HepG2 (cell line): ENCODE measurements around the gene STOML3. TPM values are rescaled to one million over a fixed set of nuclear protein-coding genes. Genes with fewer than 3 reads are reported as not detected.

ENCODE experiments used
- ATAC-seq: fragments of 200-7000 bp; cut with Tn5 transposase; 3 replicates; pipeline ENCODE4 v1.9.1; 2020; ENCODE audit warnings: mild to moderate bottlenecking, moderate library complexity
- BruUV-seq: library from RNA; stranded (reverse); fragments of 400-500 nt; replicated peaks from 2 replicates; lab custom pipeline; 2021; lab: Mats Ljungman, UMichigan
- CTCF ChIA-PET: fragments of 300-600 bp; formaldehyde crosslinking; extraction: SDS; loops from one replicate; lab custom pipeline; 2021; ENCODE audit warnings: low total read pairs, inconsistent platforms, low intra/inter-chr PET ratio; lab: Yijun Ruan, JAX
- POLR2A ChIA-PET: fragments of 350-600 bp; sonication (Branson Sonifier 250); formaldehyde crosslinking; loops from one replicate; lab custom pipeline; 2020; ENCODE audit warnings: antibody characterized with exemption, inconsistent platforms; lab: Yijun Ruan, JAX
- DNase-seq: peaks from one replicate; pipeline ENCODE4 v3.0.0-alpha.2; 2015; ENCODE audit warnings: low spot score
- FAIRE-seq: peaks from 3 replicates; lab custom pipeline; 2011; peaks lifted over from hg19 to GRCh38; lab: Jason Lieb, UNC
- H2AFZ ChIP-seq: one replicate; pipeline ENCODE4 v1.6.1; 2011; ENCODE audit warnings: low read length, inconsistent platforms
- H3K27ac ChIP-seq: fragments of 300-600 bp; 3 replicates; pipeline ENCODE4 v1.8.0; 2011; ENCODE audit warnings: mixed run types, mild to moderate bottlenecking, mixed read lengths, low read length, inconsistent platforms; ENCODE audit not compliant: insufficient read depth; ENCODE audit errors: extremely low read length
- H3K27me3 ChIP-seq, 2 experiments: fragments of 200-600 bp in 1 of 2; 2 replicates in 1 of 2; 3 replicates in 1 of 2; pipeline versions ENCODE4 v1.6.0 to v1.8.0; 2011; ENCODE audit warnings: low read length in 2 of 2, mild to moderate bottlenecking in 2 of 2, moderate library complexity in 2 of 2, inconsistent platforms in 1 of 2; ENCODE audit not compliant: insufficient read depth in 2 of 2, control insufficient read depth in 1 of 2
- H3K36me3 ChIP-seq, 2 experiments: fragments of 200-600 bp in 1 of 2; replicated peaks in 1 of 2; 2 replicates in 1 of 2; 3 replicates in 1 of 2; pipeline versions ENCODE4 v1.5.1 to v1.8.0; 2011; ENCODE audit warnings: low read length in 2 of 2, inconsistent platforms in 1 of 2; ENCODE audit not compliant: insufficient read depth in 2 of 2, control insufficient read depth in 1 of 2
- H3K4me1 ChIP-seq: 2 replicates; pipeline ENCODE4 v1.5.1; 2012; ENCODE audit warnings: low read length, inconsistent platforms; ENCODE audit not compliant: insufficient read depth
- H3K4me2 ChIP-seq: 2 replicates; pipeline ENCODE4 v1.6.0; 2011; ENCODE audit warnings: low read depth, low read length, inconsistent platforms
- H3K4me3 ChIP-seq, 3 experiments: fragments of 200-600 bp in 1 of 3; sonication (generic), shearing (Covaris generic) in 1 of 3; replicated peaks in 1 of 3; 2 replicates each; pipeline ENCODE4 v1.5.1; 2011 to 2016; ENCODE audit warnings: low read length in 3 of 3, inconsistent platforms in 2 of 3, low read depth in 2 of 3, mild to moderate bottlenecking in 2 of 3, control low read depth in 1 of 3, mixed read lengths in 1 of 3; ENCODE audit not compliant: insufficient read depth in 1 of 3
- H3K79me2 ChIP-seq: one replicate; pipeline ENCODE4 v1.6.1; 2011; ENCODE audit warnings: low read length, inconsistent platforms; ENCODE audit not compliant: insufficient read depth
- H3K9ac ChIP-seq: 2 replicates; pipeline ENCODE4 v1.6.0; 2011; ENCODE audit warnings: mild to moderate bottlenecking, low read depth, low read length, inconsistent platforms; ENCODE audit not compliant: insufficient read depth
- H3K9me3 ChIP-seq: 2 replicates; pipeline ENCODE4 v1.5.1; 2012; ENCODE audit warnings: mild to moderate bottlenecking, low read length
- H4K20me1 ChIP-seq: 2 replicates; pipeline ENCODE4 v1.6.0; 2011; ENCODE audit warnings: inconsistent platforms, mild to moderate bottlenecking, low read length, moderate library complexity; ENCODE audit not compliant: insufficient read depth
- IRX3 ChIP-seq: sonication (generic); formaldehyde crosslinking; IDR thresholded peaks from 2 replicates; pipeline ENCODE4 v1.8.1; 2023; ENCODE audit warnings: mild to moderate bottlenecking, low read depth, missing genetic modification reagents, borderline replicate concordance
- KIAA2018 ChIP-seq: sonication (generic); formaldehyde crosslinking; IDR thresholded peaks from 2 replicates; pipeline ENCODE4 v1.5.0; 2020; ENCODE audit warnings: mild to moderate bottlenecking, missing genetic modification reagents, borderline replicate concordance
- NBN ChIP-seq: fragments of 450-650 bp; conservative IDR thresholded peaks from 2 replicates; pipeline ENCODE4 v1.6.1; 2017
- PATZ1 ChIP-seq: sonication (generic); formaldehyde crosslinking; IDR thresholded peaks from 2 replicates; pipeline ENCODE4 v1.4.0; 2020; ENCODE audit warnings: missing genetic modification reagents
- RAD51 ChIP-seq: fragments of 450-650 bp; IDR thresholded peaks from 2 replicates; pipeline ENCODE4 v1.6.1; 2016; ENCODE audit warnings: borderline replicate concordance
- SNAI1 ChIP-seq: sonication (generic); formaldehyde crosslinking; IDR thresholded peaks from 2 replicates; pipeline ENCODE4 v1.5.0; 2020; ENCODE audit warnings: mild to moderate bottlenecking, missing genetic modification reagents, borderline replicate concordance
- ZFP36 ChIP-seq: fragments of 150-350 bp; IDR thresholded peaks from 2 replicates; pipeline ENCODE4 v1.6.1; 2018; ENCODE audit warnings: borderline replicate concordance, low read length, low read depth; ENCODE audit not compliant: partially characterized antibody
- ZNF138 ChIP-seq: sonication (generic); formaldehyde crosslinking; IDR thresholded peaks from 2 replicates; pipeline ENCODE4 v1.5.0; 2020; ENCODE audit warnings: mild to moderate bottlenecking, low read depth, missing genetic modification reagents
- ZNF414 ChIP-seq: sonication (generic); formaldehyde crosslinking; IDR thresholded peaks from 2 replicates; pipeline ENCODE4 v1.5.0; 2020; ENCODE audit warnings: missing genetic modification reagents
- ZNF558 ChIP-seq: sonication (generic); formaldehyde crosslinking; IDR thresholded peaks from 2 replicates; pipeline ENCODE4 v1.9.0; 2022; ENCODE audit warnings: mild to moderate bottlenecking, missing genetic modification reagents, borderline replicate concordance
- ZNF576 ChIP-seq: sonication (generic); formaldehyde crosslinking; IDR thresholded peaks from 2 replicates; pipeline ENCODE4 v1.4.0; 2020; ENCODE audit warnings: mild to moderate bottlenecking, missing genetic modification reagents
- ZNF614 ChIP-seq: IDR thresholded peaks from 2 replicates; pipeline ENCODE4 v1.6.1; 2018; ENCODE audit warnings: missing biosample characterization, missing genetic modification reagents, inconsistent platforms, borderline replicate concordance
- whole genome bisulfite sequencing: methylation state at CpG from one replicate; pipeline ENCODE4 v1.1.6; 2017; ENCODE audit warnings: low lambda C conversion rate; 5-methylcytosine and 5-hydroxymethylcytosine counted together
- in situ Hi-C: cut with HindIII; loops from 2 replicates; pipeline ENCODE4 v1.10.0; 2017; ENCODE audit warnings: low pct_unique_long_range_greater_than_20kb; ENCODE audit not compliant: extremely low pct_ligation_motif_present
- intact Hi-C: fragments of 100-400 bp; cut with micrococcal nuclease; formaldehyde crosslinking; loops from one replicate; pipeline ENCODE4 v1.10.0; 2022; ENCODE audit not compliant: unreplicated experiment
- polyA plus RNA-seq, 8 experiments: library from polyadenylated mRNA; depleted of rRNA in 3 of 8; stranded (reverse) in 7 of 8; unstranded in 1 of 8; fragments of >200 nt; fragmentation: Illumina TruSeq in 4 of 8; extraction: Trizol in 4 of 8; gene quantifications; 2 replicates each; pipeline versions ENCODE4 v1.2.1 to v1.2.3, GENCODE V29; 2011 to 2016; ENCODE audit warnings: low read depth in 4 of 8, missing spikeins in 1 of 8, mixed read lengths in 1 of 8; ENCODE audit not compliant: insufficient read depth in 1 of 8
- total RNA-seq, 5 experiments: library from RNA; depleted of rRNA; stranded (reverse); fragments of >200 nt; fragmentation: Illumina TruSeq; extraction: Trizol; gene quantifications; 2 replicates each; pipeline ENCODE4 v1.2.3, GENCODE V29; 2016; ENCODE audit warnings: low read depth in 1 of 5
- TF ChIP-seq, protein P1 (sequence below): sonication (generic); formaldehyde crosslinking; IDR thresholded peaks from 2 replicates; pipeline ENCODE4 v1.8.0; 2022; ENCODE audit warnings: mild to moderate bottlenecking, missing genetic modification reagents, moderate library complexity

STOML3 gene
- total and polyA plus RNA-seq, 2 of the 13 experiments (the other 11 are each of a cell fraction or from before 2014, with no cell fraction given): not detected

- DNase-seq: no peak
- Histone ChIP-seq H3K36me3 (no peaks in the 10 kb centered on the region), H3K4me1 (peaks cover 10% of the 10 kb centered on the region), H3K9ac (no peak overlapping the region), H3K4me2 (no peak overlapping the region), H3K9me3 (no peaks in the 10 kb centered on the region), H3K4me3 (no peak overlapping the region), H3K27ac (no peak overlapping the region), H4K20me1 (no peaks in the 10 kb centered on the region), H2AFZ (no peak overlapping the region), H3K79me2 (no peaks in the 10 kb centered on the region), H3K27me3 (no peaks in the 10 kb centered on the region; a peak in 2 of 5 replicates)
- FAIRE-seq: no peak
- 38% methylated on average over 2 of the region's 2 CpGs for WGBS
- CTCF ChIA-PET: no interaction called here
- ATAC-seq: no peak
- BruUV-seq: no TSS peak
- in situ Hi-C loops (no loop called here), intact Hi-C loops (no loop called here)
- POLR2A ChIA-PET: no interaction called here
- TF ChIP-seq IRX3 (CRISPR knock-in tag) (no peak), ZFP36 (no peak), PATZ1 (CRISPR knock-in tag) (no peak), SNAI1 (CRISPR knock-in tag) (no peak), KIAA2018 (CRISPR knock-in tag) (no peak), NBN (no peak), ZNF558 (CRISPR knock-in tag) (no peak), ZNF614 (CRISPR knock-in tag) (no peak), ZNF138 (CRISPR knock-in tag) (no peak), ZNF576 (CRISPR knock-in tag) (no peak), RAD51 (no peak), ZNF414 (CRISPR knock-in tag) (no peak)
- TF ChIP-seq, protein P1, sequence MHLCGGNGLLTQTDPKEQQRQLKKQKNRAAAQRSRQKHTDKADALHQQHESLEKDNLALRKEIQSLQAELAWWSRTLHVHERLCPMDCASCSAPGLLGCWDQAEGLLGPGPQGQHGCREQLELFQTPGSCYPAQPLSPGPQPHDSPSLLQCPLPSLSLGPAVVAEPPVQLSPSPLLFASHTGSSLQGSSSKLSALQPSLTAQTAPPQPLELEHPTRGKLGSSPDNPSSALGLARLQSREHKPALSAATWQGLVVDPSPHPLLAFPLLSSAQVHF (CRISPR knock-in tag): no peak
These were observed 9.5 kb downstream of the STOML3 start for GRCh38 chr13:38981096-38981495.
